HG03442 (cell line): Measurements from ENCODE around the gene ERVFRD-1.
"Not testable (repeated sequence)": the region's sequence is repeated elsewhere in the genome, so short reads cannot be mapped to it uniquely, and the experiment has no call there.

Experiments used
- ATAC-seq: cut with Tn5 transposase; IDR thresholded peaks from one replicate; pipeline ENCODE4 v1.9.1; 2021; ENCODE audit warnings: mild to moderate bottlenecking, moderate library complexity; ENCODE audit not compliant: unreplicated experiment

Gene ERVFRD-1

GRCh38 chr6:11092668-11093375 is 18.7 kb downstream of the ERVFRD-1 start:
- ATAC-seq, result peak; percentile 20

DNA sequence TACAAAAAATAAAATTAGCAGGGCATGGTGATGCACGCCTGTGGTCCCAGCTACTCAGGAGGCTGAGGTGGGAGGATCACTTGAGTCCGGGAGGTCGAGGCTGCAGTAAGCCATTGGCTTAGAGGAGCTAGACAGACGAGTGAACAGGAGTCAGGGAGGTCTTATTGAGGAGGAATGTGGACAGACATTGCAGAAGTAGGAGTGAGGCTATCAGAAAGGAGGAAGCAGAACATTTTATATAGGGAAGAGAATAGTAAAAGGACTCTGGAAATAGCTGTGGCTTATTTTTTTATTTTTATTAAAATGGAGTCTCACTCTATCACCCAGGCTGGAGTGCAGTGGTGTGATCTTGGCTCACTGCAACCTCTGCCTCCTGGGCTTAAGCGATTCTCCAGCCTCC is 20.4 kb downstream of the ERVFRD-1 start:
- not testable (repeated sequence) for ATAC-seq

DNA sequence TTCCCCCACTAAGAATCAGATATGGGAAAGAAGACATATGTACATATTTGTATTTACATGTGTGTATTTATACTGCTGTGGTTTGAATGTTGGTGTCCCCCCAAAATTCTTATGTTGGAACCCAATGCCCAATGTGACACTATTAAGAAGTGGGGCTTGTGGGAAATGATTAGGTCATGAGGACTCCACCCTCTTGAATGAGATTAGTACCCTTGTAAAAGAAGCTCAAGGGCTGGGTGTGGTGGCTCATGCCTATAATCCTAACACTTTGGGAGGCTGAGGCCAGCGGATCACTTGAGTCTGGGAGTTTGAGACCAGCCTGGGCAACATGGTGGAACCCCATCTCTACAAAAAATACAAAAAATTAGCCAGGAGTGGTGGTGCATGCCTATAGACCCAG is 21.8 kb downstream of the ERVFRD-1 start:
- no peak for ATAC-seq

DNA sequence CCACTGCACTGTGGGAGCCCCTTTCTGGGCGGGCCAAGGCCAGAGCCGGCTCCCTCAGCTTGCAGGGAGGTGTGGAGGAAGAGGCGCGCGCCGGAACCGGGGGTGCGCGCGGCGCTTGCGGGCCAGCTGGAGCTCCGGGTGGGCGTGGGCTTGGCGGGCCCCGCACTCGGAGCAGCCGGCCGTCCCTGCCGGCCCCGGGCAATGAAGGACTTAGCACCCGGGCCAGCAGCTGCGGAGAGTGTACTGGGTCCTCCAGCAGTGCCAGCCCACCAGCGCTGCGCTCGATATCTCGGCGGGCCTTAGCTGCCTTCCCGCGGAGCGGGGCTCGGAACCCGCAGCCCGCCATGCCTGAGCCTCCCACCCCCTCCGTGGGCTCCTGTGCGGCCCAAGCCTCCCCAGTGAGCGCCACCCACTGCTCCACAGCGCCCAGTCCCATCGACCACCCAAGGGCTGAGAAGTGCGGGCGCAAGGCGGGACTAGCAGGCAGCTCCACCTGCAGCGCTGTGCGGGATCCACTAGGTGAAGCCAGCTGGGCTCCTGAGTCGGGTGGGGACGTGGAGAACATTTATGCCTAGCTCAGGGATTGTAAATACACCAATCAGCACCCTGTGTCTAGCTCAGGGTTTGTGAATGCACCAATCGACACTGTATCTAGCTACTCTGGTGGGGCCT is 24.2 kb downstream of the ERVFRD-1 start:
- ATAC-seq, result not testable (repeated sequence)

- no peak for ATAC-seq
Observed at GRCh38 chr6:11085758-11086435, 25.6 kb downstream of the ERVFRD-1 start.

DNA sequence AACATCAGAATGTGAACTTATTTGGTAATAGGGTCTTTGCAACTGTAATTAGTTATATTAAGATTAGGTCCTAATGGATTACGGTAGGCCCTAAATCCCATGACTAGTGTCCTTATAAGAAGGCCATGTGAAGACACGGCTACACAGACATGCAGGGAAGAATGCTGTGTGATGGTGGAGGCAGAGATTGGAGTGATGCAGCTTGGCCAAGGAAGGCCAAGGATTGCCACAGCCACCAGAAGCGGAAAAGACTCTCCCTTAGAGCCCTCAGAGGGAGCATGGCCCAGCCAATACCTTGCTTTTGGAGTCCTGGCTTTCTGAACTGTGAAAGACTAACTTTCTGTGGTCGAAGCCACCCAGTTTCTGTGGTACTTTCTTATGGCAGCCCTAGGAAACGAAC is 27.6 kb downstream of the ERVFRD-1 start:
- no peak for ATAC-seq

- ATAC-seq, result no peak
Observed at GRCh38 chr6:11083491-11083890, 28.0 kb downstream of the ERVFRD-1 start.

DNA sequence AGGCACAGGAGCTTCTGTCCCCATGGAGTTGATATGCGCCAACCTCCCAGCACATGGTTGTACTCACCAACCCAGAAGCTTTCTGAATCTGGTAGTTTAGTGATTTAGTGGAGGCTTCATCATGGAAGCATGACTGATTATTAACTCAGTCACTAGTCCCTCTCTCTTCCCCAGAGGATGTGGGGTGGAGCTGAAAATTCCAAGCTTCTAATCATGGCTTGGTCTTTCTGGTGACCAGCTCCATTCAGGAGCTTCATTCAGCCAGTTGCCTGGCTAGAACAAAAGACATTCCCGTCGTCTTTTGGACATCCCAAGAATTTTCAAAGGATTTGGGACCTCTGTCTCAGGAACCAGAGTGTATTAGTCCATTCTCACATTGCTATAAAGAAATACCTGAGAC is 31.2 kb downstream of the ERVFRD-1 start:
- ATAC-seq, result no peak

GRCh38 chr6:11078266-11078665 is 33.3 kb downstream of the ERVFRD-1 start:
- no peak for ATAC-seq

DNA sequence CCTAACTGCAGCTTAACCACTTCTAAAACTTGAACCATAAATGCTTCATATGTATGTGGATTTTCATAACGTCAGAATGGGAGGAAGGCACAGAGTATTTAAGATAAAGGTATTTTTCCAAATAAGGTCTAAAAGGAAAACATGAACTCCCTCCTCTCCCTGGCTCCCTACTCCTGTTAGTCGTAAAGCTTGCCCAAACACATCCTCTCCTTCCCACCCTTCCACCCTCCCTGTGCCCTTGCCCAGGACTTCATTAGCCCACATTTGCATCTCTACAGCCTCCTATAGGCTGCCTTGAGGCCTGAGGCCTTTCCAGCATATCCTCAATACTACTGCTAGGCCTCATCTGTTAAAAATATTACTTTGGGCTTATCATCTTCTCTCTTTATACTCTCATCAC is 35.0 kb downstream of the ERVFRD-1 start:
- ATAC-seq, result no peak

DNA sequence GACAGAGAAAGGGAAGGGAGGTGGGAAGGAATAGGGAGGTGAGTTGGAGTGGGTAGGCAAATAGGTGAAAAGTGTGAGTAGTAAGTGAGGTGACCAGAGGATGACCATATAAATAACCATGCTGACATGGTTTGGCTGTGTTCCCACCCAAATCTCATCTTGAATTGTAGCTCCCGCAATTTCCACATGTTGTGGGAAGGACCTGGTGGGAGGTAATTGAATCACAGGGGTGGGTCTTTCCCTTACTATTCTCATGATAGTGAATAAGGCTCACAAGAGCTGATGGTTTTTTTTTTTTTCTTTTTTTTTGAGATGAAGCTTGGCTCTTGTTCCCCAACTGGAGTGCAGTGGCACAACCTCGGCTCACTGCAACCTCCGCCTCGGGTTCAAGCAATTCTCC is 39.4 kb downstream of the ERVFRD-1 start:
- no peak for ATAC-seq

GRCh38 chr6:11069760-11070159 is 41.8 kb downstream of the ERVFRD-1 start:
- ATAC-seq, result no peak

DNA sequence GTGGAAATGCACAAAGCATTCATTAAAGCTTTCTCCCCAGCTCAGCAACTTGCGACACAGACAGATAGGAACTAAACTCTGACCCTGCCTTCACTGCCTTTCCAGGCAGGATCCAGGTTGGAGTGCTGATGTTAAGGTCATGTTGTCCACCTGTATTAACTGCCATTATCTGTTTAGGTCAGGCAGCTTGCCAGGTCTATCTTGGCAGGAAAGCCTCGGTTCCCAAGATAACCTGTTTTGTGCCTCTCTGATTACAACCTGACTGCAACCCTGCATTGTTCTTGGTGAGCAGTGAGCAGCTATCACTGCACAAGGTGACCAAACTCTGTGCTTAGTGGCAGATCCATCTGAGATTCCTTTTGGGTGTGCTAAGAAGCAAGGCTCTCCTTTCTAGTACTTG is 44.2 kb downstream of the ERVFRD-1 start:
- ATAC-seq, result no peak

DNA sequence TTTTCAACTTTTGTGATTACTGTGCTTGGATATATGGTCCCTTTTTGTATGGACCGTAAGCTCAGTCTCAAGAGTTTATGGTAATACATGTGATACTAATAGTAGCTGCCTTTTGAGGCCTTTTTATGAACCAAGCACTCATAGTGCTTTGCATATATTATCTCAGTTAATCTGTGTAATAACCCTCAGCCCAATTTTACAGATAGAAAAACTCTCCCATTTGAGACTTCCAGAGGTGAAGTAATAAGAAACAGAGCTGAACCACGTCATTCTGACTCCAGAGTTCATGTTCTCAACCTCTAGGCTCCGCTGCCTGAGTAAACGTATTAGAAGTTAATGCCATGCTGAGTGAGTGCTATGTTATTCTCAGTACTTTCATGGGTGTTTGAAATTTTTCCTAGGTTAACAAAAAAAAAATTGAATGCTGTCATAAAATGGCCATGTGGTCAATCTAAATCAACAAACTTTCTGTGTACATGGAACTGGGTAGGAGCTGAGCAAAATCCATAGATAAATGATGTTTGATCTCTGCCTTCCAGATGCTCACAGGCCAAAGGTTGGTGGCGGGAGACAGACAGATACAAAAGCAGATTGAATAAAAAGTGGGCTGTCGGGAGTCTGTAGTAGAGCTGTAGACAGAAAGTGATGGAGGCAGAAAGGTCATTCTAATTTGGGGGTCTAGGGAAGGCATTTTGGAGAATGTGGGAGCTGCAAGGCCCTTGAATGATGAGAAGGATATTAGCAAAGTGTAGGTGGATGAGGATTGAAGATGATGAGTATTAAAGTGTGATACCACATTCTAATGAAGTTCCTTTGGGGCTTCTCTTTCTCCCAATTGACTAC is 44.8 kb downstream of the ERVFRD-1 start:
- ATAC-seq, result no peak

DNA sequence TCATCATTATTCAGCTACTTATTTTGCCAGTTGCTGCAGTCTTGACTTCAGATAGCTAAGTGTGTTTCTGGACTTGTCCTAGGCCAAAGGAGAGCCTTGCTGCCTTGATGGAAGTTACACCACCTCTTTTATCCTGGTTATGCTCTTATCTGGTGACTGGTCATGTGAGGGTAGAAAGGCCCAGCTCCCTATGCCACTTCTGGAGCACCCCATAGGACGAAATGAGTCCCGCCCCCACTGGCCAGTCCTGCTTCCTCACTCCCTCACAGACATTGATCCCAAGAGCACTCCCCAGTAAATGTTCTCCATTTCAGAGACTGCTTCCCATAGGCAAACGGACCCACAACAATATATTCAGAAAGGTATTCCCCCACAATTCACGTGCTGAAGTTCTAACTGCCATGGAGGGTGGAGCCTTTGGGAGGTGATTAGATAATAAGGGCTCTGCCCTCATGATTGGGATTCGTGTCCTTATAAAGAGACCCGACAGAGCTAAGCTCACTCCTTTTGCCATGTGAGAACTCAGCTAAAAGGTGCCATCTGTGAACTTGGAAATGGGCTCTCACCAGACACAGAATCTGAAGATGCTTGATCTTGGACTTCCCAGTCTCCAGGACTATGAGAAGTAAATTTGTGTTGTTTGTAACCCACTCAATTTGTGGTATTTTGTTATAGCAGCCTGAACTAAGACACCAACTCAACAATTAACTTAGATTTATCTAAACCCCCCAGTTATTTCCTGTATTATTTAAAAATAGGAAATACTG is 45.9 kb downstream of the ERVFRD-1 start:
- no peak for ATAC-seq

- ATAC-seq, result no peak
Observed at GRCh38 chr6:11064836-11065235, 46.7 kb downstream of the ERVFRD-1 start.

DNA sequence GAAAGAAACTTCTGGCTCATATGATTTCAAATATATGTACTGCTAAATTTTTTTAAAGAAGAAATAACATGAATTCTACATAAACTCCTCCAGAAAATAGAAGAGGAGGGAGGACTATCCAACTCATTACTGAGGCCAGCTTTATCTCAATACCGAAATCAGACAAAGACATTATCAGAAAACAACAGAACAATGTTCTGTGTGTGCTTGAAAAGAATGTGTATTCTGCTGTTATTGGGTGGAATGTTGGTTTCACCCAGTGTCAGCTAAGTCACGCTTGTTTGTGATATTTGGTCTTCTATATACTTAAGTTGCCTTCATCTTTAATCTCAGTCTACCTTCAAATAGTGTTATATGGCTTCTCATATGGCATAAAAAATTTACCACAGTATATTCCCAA is 48.8 kb downstream of the ERVFRD-1 start:
- ATAC-seq, result no peak

DNA sequence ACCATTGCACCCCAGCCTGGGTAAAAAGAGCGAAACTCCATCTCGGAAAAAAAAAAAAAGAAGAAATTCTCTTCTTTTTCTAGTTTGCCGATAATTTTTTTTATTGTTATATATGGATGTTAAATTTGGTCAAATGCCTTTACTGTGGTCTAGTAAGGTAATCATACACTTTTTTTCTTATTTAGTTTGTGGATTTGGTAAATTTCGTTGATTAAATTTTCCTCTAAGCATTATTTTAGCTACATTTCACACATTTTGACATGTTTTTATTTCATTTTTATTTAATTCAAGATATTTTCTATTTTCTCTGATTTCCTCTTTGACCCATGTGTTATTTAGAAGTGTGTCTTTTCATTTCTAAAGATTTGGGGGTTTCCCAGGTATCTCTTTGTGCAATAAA is 49.4 kb downstream of the ERVFRD-1 start:
- no peak for ATAC-seq

GRCh38 chr6:11058406-11058805 is 53.1 kb downstream of the ERVFRD-1 start:
- ATAC-seq, result no peak

DNA sequence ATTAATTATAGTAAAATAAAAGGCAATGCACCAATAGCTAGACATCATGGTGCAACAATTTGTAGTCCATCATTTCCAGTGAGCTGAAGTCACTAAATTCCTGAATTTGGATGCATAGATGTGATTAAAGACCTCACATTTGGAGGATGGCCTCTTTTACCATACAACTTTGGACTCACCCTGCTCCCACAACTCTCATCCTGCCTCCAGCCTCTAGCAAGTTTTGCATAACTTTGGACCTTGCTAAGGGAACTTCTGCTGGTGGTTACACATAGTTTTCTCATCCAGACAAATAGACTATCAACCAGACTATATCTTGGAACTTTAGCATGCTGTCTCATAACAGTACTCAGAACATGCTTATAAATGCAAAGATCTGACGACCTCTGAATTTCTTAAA is 54.7 kb downstream of the ERVFRD-1 start:
- no peak for ATAC-seq
